Fibroblast of skin of left biceps (primary cell): ENCODE measurements around the gene IFI44.

Experiments used
- DNase-seq, 2 experiments: peaks; one replicate each; pipeline ENCODE4 v3.0.0-alpha.2; 2013; ENCODE audit warnings: low read depth in 2 of 2

The IFI44 gene

GRCh38 chr1:78651241-78651640 lies 1.6 kb downstream of the IFI44 start:
- peak; percentile 50 to 51 for DNase-seq

- DNase-seq = no peak
These were observed 2.5 kb downstream of the IFI44 start for GRCh38 chr1:78652019-78652560.

- DNase-seq = no peak
These were observed 9.3 kb downstream of the IFI44 start for GRCh38 chr1:78658901-78659300.

- no peak for DNase-seq
These were observed 14.3 kb downstream of the IFI44 start for GRCh38 chr1:78663923-78664322.

GRCh38 chr1:78664763-78665162 lies 15.1 kb downstream of the IFI44 start:
- DNase-seq = no peak

GRCh38 chr1:78665809-78666208 lies 16.2 kb downstream of the IFI44 start:
- DNase-seq = no peak

- peak in 1 of 2 experiments; percentile 10 for DNase-seq
These were observed 18.3 kb downstream of the IFI44 start for GRCh38 chr1:78667939-78668338.

GRCh38 chr1:78668427-78668826 lies 18.8 kb downstream of the IFI44 start:
- DNase-seq = no peak

- DNase-seq = no peak
These were observed 22.8 kb downstream of the IFI44 start for GRCh38 chr1:78672428-78672827.

- DNase-seq = no peak
These were observed 23.5 kb downstream of the IFI44 start for GRCh38 chr1:78673120-78673519.

- DNase-seq = peak; percentile 35 to 48
These were observed 26.8 kb downstream of the IFI44 start for GRCh38 chr1:78676347-78676982.

- DNase-seq = no peak
These were observed 27.4 kb downstream of the IFI44 start for GRCh38 chr1:78676993-78677392.

GRCh38 chr1:78677788-78678187 lies 28.2 kb downstream of the IFI44 start:
- no peak for DNase-seq

GRCh38 chr1:78678324-78678723 lies 28.7 kb downstream of the IFI44 start:
- DNase-seq = no peak

- DNase-seq = no peak
These were observed 31.6 kb downstream of the IFI44 start for GRCh38 chr1:78681265-78681664.

- no peak for DNase-seq
These were observed 32.9 kb downstream of the IFI44 start for GRCh38 chr1:78682496-78682895.

GRCh38 chr1:78683079-78683478 lies 33.4 kb downstream of the IFI44 start:
- no peak for DNase-seq

- DNase-seq = no peak
These were observed 37.7 kb downstream of the IFI44 start for GRCh38 chr1:78687315-78687714.

GRCh38 chr1:78687914-78688313 lies 38.3 kb downstream of the IFI44 start:
- DNase-seq = peak in 1 of 2 experiments; percentile 13

GRCh38 chr1:78688697-78689096 lies 39.1 kb downstream of the IFI44 start:
- peak; percentile 30 to 44 for DNase-seq

- no peak for DNase-seq
These were observed 40.9 kb downstream of the IFI44 start for GRCh38 chr1:78690516-78690915.

GRCh38 chr1:78691995-78692747 lies 42.5 kb downstream of the IFI44 start:
- DNase-seq = no peak

- DNase-seq = no peak
These were observed 50.2 kb downstream of the IFI44 start for GRCh38 chr1:78699813-78700212.
